ENCODE measurements around the gene NDUFB6.
A peak's percentile ranks its signal among the peaks of the same experiment; 100 is the strongest.

Gene NDUFB6
- 28.1 to 62.4 (median 43.9) reads per million in 17 experiments for total RNA-seq

DNA sequence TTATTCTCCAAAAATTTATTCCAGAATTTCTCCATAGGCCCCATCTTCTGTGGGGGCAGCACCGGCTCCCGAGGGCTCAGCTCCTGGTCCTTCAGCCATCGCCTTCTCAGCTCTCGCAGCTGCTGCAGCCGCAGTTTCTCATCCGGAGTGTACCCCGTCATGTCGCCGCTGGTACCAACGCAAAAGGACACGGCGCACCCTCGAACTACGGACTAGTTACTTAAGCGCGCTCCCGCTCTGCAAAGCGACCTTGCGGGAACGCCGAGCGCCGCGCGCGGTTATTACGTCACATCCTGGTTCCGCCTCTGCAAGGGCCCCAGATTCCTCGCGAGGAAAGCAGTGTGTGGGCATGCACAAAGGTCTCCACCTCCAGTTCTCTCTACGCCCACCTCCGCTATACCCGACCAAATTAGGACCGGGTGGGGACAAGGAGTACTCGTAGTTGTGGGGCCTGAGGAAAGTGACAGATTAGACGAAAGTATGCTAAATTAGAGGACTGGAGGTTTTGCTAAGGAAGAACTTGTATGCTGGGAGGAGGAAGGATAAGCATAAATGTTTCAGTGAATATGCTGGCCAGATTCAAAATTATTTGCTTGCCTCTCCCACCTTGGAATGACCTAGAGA is at the start of gene NDUFB6:
Gene NDUFB6 (minus strand): TSS at position 260 of the 624 bp plus-strand sequence. CDS start 99 bp downstream, at position 161.
- DNase-seq, result peak; percentile 95 to 98 (median 97)

DNA sequence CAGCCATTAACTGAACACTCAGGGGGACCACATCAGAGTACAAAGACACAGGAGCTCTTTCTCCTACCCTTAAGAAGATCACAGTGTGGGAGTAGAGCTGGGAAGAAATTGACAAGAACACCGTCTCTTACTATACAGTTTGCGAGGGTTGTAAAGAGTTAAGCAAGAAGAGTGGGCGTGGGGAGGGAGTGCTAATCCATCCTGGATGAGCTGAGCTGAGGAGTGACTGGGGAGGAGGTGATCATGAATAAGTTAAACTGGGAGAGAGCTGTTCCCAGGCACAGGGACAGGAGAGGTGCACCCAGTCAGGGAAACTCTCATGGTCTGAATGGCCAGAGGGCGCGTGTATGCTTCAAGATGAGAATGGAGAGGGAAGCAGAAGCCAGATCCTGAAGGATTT is 45.3 kb upstream of the NDUFB6 start:
- no peak for DNase-seq

DNA sequence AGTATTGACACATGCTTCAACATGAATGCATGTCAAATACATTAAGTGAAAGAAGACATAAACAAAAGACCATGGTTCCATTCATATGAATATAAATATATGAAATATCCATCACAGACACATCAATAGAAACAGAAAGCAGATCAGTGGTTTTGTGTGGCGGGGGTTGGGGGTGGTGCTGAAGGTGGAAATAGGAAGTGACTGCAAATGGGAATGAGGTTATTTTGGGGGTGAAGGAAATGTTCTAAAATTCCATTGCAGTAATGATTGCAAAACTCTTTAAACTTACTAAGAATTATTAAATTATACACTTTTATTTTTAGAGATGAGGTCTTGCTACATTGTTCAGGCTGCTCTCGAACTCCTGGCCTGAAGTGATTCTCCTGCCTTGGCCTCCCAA is 33.9 kb upstream of the NDUFB6 start:
- DNase-seq, result peak in 2 of 4 experiments; percentile 15 to 25

DNA sequence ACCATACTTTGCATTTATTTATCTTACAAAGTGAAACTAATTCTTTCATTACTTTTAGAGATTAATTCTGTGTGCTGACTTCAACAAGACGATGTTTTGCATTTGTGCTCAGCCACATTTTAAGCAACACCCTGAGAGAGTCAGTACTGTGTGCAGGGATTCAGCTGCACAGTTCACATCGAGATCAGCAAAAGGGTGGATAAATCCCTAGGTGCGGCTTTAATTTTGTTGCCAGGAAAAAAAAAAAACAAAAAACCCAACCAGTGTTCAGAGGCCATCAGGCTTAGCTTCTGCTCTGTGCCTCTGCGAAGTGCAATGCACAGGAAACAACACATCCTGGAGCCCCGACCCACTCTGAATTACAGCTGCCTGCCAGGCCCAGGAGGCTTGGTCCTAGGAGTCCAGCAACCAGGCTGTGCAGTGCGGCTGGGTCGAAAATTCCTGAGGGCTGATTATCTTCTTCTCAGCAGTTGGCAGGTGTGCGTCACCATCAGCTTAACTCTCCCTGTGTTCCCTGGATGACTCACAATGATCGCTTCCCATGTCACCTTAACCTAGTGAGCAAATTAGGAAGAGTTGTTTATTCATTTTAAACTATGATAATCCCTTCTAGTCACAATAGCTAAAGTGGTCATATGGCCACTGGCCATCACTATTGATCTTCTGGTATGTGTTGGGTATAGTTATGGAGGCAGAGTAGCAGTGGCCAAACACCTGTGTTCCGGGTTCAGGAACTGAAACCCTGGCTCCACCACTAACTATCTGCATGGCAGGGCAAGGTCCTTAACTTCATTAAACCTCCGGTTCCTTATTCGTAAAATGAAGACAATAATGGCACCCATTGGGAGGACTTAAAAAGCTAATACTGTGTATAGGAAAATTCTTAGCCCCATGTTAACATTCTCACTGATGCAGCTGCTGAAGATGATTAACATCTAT is 31.2 kb upstream of the NDUFB6 start:
- no peak for DNase-seq

DNA sequence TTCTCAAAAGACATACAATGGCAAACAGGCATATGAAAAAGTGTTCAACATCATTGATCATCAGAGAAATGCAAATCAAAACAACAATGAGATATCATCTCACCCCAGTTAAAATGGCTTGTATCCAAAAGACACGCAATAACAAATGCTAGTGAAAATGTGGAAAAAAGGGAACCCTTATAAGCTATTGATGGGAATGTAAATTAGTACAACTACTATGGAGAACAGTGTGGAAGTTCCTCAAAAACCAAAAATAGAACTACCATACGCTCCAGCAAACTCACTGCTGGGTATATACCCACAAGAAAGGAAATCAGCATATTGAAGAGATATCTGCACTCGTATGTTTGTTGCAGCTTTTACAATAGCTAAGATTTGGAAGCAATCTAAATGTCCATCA is 26.1 kb upstream of the NDUFB6 start:
- DNase-seq, result peak; percentile 24 to 64 (median 44)

DNA sequence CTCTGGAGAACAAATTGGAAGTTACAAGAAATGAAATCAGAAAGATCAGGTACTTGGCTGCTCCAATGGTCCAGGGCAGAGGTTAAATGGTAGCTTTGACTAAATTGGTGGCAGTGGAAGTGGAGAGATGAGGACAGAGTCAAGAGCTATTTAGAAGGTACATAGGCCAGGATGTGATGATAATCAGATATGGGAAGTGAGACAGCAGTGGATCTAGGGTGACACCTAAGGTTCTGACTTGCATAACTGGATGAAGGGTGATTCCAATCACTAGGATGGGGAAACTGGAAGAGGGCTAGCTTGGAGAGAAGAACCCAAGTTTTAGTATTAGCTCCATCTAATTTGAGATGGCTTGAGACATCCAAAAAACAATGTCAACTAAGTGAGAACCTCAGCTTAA is 24.0 kb upstream of the NDUFB6 start:
- peak in 1 of 4 experiments; percentile 28 for DNase-seq

DNA sequence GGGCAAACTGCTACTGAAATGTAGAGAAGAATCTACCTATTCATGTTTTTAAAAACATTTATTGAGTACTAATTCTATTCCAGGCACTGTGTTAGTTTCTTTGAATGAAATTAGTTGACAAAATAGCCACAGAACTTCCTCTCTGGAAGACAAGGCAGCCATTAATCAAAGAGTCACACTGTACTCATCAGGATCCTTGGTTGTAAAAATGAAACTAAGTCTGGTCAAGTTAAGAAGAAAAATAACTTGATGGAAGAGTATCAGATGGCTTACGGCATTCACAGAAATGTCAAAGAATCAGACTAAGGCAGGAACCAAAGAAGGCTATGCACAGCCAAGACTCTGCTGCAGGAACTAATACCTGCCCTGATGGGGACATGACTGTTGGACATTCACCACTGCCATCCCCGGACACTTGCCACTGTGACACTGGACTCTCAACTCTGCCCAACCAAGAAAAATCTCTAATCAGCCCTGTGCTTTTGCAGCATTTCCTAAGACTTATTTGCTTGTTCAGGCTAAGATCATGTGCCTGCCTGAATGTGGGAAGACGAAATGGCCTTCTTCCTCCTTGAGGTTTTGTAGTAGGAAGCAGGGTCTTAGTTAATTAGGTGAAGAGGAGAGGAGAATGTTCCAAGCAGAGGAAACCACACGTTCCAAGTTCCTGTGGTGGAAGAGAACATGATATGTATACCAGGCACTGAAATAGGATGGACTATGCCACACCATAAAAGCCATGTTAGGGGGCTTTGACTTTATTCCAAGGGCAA is 23.3 kb upstream of the NDUFB6 start:
- peak; percentile 54 to 84 (median 77) for DNase-seq

DNA sequence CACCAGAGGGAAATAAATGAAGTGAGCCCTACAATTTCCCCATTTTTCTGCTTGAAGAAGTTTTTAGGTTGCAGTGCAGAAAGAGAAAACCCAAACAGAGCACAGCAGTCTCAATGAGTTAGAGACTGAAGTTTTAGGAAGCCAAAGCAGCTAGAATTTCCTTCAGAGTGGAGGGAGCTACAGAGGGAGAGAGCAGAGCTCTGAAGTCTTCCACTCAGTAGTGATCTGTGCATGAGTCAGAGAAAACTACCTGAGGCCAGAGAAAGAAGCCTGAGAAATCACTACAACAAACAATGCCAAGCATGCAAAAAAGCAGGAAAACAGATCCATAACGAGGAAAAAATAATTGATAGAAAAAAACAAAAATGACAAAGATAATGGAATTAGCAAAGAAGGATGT is 17.9 kb upstream of the NDUFB6 start:
- DNase-seq, result peak in 1 of 4 experiments; percentile 26

DNA sequence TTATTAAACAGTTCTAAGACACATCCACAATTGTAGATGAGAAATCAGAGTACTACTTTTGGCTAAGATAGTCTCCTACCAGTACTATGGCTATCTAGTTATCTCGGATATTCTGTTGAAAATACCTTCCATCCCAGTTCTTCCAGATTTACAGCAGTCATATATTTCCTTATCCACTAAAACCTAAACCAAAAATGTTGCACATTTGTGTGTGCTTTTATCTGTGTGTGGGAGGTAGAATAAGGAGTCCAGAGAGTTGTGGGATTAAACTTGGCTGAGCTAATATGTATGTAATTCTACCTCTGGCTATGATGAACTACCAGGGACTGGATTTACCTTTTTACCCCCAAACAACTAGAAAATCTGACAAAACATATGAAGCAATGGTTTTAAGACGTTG is 17.5 kb upstream of the NDUFB6 start:
- no peak for DNase-seq

DNA sequence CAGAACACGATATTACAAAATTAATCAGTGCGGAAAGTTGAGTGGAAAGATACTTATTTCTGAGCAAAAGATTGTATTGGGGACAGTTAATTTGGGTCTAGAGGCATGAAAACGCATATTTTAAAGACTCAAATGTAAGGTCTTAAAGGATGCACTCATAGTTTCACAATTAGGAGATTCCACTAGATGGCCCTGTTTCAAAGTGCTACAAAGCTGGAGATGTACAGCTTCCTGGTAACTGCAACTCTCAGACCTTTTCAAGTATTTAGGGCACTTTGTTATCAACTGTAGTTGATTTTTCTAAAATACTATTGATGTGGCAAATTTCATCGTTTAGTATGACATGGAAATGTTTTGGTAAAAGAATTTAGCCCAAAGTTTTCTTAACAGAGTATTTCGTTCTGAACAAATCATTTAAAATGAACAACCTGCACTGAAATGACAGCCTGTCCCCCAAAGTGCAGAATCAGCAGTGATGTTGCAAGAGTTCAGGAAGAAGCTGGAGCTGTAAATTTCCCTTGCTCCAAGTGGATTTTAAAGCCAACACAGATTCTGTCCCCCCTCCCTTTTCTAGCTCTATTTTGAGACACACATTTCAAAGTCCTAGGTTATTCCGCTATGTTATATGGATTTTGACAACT is 16.2 kb upstream of the NDUFB6 start:
- peak; percentile 46 to 81 (median 64) for DNase-seq

DNA sequence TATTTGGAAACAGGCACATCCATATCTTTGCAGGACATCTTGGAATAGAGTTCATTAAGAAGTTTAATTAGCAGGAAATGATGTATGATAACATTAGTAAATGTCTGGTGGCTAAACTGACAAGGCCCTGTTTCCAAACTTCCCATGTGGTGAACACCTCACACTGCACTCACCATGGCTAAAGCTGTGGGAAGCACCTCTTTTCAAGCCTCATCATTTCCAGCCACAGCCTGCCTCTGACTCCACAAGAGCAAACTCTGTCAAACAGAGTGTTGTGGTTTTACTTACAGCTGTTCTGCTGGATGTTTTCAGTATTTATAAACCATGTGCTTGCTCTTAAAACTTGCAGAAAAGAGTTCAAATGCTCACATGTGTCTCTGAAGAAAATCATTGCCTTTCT is 14.9 kb upstream of the NDUFB6 start:
- peak in 3 of 4 experiments; percentile 27 to 48 (median 39) for DNase-seq

DNA sequence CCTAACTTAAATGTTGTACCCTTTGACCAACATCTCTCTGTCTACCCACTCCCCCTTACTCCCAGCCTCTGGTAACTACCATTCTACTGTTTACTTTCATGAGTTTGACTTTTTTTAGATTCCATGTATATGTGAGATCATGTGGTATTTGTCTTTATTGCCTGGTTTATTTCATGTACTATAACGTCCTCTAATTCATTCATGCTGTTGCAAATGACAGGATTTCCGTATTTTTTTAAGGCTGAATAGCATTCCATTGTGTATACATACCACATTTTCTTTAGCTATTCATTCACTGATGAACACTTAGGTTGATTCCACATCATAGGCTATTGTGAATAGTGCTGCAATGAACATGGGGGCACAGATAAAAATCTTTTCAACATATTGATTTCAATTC is 11.8 kb upstream of the NDUFB6 start:
- no peak for DNase-seq

DNA sequence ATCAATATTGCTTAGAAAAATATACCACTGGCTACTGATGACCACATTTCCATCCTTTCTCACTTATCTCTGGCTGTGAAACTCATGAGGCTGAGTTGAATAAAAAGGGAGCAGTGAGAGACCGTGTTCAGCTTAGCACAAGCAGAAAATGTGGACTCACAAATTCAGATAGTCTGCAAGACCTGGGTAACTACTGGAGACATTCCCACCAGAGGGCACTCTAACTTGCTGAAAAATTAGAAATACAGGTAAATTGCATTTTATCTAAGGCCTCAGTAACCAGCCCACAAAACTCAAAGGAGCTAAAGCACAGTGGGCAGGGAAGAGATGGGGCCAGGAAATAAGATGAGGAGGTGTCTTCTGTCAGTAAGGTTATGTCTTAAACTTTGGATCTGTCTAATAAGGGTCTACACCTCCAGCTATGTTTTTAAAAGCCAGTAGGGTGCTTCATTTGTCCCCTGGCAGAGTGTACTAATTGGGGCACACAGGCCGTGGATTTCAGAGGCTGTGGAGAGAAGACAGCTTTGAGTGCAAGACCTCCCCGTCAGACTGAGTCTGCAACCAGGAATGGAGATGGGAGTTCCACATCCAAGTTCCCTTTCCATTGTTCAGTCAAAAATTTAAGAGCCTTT is 8.7 kb upstream of the NDUFB6 start:
- peak; percentile 36 to 60 (median 56) for DNase-seq

DNA sequence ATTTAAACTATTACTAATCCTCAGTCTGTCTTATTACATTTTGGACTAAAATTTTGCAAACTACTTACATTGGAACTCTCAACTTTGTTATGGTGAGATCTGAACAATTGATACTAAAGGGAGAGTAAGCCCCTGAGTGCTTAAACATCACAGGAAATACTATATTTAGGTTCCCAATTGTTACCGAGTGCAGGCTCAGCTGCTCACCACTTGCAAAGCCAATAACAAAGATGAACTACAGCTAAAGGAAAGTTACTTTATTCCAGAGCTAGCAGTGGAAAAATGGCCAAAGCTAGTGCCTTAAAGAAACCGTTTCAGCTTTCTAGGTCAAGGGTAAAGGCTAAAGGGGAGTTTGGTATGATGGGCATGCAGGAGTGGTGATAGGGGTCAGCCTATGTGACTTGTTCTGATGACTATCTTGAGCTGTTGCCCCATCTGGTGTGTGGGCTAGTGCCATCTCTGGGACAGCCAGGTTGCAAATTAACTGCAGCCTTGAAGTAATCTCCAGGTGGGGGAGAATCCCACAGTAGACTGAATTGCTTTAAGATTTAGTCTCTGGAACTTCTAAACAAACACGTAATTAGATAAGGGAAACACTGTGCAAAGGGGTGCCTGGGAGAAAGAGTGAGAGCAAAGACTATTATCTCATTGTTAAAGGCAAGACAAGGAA is 7.8 kb upstream of the NDUFB6 start:
- peak in 2 of 4 experiments; percentile 11 to 18 for DNase-seq

DNA sequence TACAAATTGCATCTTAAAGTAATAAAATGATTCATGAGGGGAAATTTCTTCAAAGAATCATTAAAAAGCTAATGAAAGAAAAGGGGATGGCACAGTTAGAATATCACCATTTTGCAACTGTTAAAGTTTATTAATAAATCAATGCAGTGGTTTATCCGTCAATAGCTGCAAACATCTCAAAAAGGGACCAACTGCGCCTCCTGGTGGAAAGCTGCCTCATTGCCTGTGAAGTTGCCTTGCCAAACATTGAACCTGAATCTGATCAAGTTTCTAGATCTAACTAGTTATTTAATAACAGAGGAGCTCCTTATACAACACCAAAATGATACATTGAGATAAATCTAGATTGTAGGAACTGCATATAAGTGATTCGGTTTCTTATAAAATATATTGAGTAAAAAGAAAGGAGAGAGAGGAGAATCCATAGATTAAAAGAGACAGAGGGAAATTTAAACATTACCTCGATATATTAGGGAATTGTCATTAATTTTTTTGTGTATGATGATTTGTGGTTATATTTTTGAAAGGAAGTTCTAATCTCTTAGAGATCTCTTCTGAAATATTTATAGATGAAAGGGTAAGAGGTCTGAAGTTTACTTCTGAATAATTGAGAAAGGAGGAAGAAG is 6.9 kb upstream of the NDUFB6 start:
- DNase-seq, result peak; percentile 74 to 88 (median 84)

DNA sequence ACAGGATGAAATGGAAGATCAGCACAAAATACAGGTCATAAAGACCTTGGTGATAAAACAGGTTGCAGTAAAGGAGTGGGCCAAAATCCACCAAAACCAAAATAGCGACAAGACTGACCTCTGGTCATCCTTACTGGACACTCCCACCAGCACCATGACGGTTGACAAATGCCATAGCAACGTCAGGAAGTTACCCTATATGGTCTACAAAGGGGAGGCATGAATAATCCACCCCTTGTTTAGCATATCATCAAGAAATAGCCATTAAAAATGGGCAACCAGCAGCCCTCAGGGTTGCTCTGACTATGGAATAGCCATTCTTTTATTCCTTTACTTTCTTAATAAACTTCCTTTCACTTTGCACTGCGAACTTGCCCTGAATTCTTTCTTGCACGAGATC is 6.0 kb upstream of the NDUFB6 start:
- DNase-seq, result no peak

DNA sequence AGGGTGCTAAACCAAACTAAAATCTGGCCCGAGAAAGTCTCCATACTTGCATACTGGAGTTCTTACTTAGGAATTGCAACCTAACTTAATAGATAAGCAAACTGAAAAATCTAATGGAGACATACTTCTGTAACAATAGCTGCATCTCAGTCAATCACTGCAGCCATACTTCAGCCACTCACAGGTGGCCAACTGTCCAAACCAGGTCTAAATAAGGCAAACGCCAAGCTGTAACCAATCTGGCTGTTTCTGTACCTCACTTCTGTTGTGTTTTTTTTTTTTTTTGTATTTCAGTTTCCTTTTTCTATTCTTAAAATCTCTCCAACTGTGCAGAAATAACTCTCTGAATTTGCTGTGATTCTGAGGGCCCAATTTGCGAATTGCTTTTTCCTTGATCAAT is 4.4 kb upstream of the NDUFB6 start:
- DNase-seq, result no peak

DNA sequence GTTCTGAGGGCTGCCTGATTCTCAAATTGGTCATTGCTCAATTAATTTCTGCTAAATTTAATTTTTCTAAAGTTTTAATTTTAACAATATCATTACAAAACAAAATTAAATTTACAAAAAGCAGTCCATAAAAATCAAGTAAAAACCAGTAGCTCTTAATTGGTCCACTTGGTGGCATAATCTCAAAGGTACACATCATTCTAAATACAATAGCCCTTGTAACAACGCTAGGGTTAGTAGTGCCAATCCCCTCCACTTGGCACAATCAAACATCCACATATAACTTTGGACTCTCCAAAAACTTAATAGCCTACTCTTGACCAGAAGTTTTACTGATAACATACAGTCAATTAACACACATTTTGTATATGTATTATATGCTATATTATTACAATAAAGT is 1.9 kb upstream of the NDUFB6 start:
- DNase-seq, result no peak

DNA sequence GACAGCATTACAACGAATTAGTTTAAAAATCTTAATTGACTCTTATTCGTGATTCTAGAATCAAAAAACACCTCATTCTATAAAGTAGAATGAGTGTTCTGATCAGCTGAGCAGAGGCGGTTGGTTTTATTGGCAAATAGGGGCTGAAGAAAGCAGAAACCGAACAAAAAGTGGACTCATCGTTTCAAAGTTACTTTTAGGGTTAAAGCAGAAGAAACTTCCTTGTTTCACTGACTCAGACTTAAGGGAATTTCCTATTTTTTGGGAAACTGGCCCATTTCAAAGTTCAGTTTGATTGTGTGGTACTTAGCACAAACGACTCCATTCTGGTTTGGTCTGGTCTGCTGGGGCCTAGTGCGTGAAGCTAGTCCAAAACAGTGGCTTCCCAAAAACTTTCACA is 862 bp upstream of the NDUFB6 start:
- peak; percentile 25 to 72 (median 54) for DNase-seq

DNA sequence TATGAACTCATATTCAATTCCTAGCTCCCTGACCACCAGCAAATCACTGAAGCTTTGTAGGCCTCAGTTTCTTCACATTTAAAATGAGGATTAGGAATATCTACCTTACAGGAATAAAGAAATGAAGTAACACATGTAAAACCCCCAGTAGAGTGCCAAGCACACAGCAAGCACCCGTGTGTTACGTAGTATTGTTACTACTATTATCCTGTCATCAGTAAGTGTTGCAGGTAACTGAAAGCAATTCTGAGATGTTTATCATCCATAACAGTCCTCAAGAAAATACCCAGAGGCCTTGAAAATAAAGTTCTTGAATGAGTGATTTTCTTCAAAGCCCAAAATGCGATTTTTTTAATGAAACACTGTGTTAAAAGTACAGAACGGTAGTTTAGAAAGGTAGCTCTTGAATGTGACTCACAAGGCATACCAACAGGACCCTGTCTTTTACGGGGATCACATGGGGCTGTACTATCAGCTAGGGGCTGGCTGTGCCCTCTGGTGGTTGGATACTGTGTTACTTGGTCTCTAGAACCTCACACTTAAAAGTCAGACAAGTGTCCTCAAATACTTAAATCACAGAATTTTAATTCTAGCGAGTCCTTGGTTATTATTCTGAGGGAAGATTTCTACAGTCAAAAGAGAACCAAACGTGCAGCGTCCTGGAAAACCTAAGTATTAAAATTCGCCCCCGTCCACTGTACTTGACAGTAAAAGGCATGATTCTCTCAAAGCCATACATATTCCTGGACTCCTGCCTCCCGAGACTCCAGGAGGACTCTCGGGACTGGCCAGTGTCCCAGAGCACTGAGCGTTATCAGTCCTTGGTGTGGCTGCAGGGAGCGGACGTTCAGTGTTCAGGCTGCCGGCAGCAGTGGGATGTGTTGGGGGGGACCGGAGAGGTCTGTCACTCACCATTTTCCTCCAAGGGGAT is 725 bp downstream of the NDUFB6 start:
- peak; percentile 71 to 86 (median 84) for DNase-seq
